ENCODE measurements around the gene C4B. TPM values are rescaled to one million over a fixed set of nuclear protein-coding genes. Genes with fewer than 3 reads are reported as not detected.

Gene C4B
- total and polyA plus RNA-seq, 9 of the 15 experiments (the other 6 are each of a cell fraction or from before 2014, with no cell fraction given), result 0.32 to 8.8 (median 5.4) TPM

- peak; percentile 42; the same call in 1 of the 2 replicates for TF ChIP-seq RREB1 (CRISPR knock-in tag; IDR thresholded peaks at IDR 0.05)
- no peak for TF ChIP-seq ZNF217 (CRISPR knock-in tag; IDR thresholded peaks at IDR 0.05)
- peak; percentile 80; the same call in 1 of the 2 replicates for TF ChIP-seq ERF (CRISPR knock-in tag; IDR thresholded peaks at IDR 0.05)
- no peak for TF ChIP-seq POLR3A (IDR thresholded peaks at IDR 0.05; ENCODE audit: borderline replicate concordance, extremely low read depth, insufficient read depth, insufficient read length)
- TF ChIP-seq, protein P1, sequence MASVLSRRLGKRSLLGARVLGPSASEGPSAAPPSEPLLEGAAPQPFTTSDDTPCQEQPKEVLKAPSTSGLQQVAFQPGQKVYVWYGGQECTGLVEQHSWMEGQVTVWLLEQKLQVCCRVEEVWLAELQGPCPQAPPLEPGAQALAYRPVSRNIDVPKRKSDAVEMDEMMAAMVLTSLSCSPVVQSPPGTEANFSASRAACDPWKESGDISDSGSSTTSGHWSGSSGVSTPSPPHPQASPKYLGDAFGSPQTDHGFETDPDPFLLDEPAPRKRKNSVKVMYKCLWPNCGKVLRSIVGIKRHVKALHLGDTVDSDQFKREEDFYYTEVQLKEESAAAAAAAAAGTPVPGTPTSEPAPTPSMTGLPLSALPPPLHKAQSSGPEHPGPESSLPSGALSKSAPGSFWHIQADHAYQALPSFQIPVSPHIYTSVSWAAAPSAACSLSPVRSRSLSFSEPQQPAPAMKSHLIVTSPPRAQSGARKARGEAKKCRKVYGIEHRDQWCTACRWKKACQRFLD (CRISPR knock-in tag; IDR thresholded peaks at IDR 0.05), result peak; percentile 63; the same call in 1 of the 2 replicates
- TF ChIP-seq ZNF23 (CRISPR knock-in tag; IDR thresholded peaks at IDR 0.05), result 0 out of 2 replicates have a peak, but pooled peaks have one; percentile 39
- 0 out of 2 replicates have a peak, but pooled peaks have one; percentile 35 for TF ChIP-seq SOX6 (IDR thresholded peaks at IDR 0.05)
- TF ChIP-seq NR4A1 (CRISPR knock-in tag; IDR thresholded peaks at IDR 0.05), result 0 out of 2 replicates have a peak, but pooled peaks have one; percentile 80
- TF ChIP-seq NR4A1 (tag; IDR thresholded peaks at IDR 0.05), result peak; percentile 88
- peak; percentile 39; the same call in 1 of the 2 replicates for TF ChIP-seq TCF3 (CRISPR knock-in tag; IDR thresholded peaks at IDR 0.05)
- TF ChIP-seq ZNF551 (CRISPR knock-in tag; IDR thresholded peaks at IDR 0.05), result no peak
- TF ChIP-seq CCAR2 (IDR thresholded peaks at IDR 0.05; ENCODE audit: low read depth, low read length), result no peak
- TF ChIP-seq NUFIP1 (IDR thresholded peaks at IDR 0.05; ENCODE audit: partially characterized antibody), result peak; percentile 37
- peak in 1 of 2 experiments; percentile 24; a peak in 1 of 4 replicates for TF ChIP-seq SRF (CRISPR knock-in tag; IDR thresholded peaks at IDR 0.05)
- no peak for TF ChIP-seq CBX2 (IDR thresholded peaks at IDR 0.05; ENCODE audit: insufficient read depth, low read length, poor library complexity, severe bottlenecking)
- TF ChIP-seq ZNF140 (CRISPR knock-in tag; IDR thresholded peaks at IDR 0.05), result no peak
- TF ChIP-seq SMARCA4 (IDR thresholded peaks at IDR 0.05), result peak; percentile 51; the same call in 1 of the 2 replicates
These were observed 31.3 kb downstream of the C4B start (continued) for GRCh38 chr6:32045811-32046449.

Data from K562 (cell line).